ENCODE measurements around the gene RYR1.

RYR1 gene

DNA sequence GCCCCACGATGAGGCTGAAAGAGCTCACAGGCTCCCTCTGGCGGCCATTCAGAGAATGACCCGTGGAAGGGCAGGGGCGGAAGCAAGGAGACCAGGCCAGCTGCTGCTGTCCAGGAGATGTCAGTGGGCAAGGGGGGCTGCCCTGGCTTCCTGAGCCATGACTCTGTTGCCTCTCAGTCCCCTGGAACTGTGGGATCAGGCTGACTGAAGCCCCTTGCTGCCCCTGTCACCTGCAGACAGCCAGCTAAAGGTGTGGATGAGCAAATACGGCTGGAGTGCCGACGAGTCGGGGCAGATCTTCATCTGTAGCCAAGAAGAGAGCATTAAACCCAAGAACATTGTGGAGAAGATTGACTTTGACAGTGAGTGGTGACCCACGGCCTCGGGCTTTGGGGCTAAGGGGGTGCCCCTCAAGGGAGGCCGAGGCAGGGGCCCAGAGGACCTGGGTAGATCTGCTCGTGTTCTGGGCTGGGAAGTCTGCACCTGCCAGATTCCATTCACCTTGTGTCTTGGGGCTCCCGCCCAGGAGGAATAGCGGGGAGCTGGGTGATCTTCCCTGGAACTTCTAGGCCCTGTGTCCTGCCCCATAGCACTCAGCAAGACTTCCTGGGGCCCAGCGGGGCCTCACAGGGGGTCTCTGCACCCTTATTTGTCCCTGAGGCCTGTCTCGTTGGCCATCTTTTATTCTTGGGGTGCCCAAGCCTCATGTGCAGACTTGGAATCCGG lies 201.4 kb downstream of the RYR1 start:
- TF ChIP-seq, protein P1, sequence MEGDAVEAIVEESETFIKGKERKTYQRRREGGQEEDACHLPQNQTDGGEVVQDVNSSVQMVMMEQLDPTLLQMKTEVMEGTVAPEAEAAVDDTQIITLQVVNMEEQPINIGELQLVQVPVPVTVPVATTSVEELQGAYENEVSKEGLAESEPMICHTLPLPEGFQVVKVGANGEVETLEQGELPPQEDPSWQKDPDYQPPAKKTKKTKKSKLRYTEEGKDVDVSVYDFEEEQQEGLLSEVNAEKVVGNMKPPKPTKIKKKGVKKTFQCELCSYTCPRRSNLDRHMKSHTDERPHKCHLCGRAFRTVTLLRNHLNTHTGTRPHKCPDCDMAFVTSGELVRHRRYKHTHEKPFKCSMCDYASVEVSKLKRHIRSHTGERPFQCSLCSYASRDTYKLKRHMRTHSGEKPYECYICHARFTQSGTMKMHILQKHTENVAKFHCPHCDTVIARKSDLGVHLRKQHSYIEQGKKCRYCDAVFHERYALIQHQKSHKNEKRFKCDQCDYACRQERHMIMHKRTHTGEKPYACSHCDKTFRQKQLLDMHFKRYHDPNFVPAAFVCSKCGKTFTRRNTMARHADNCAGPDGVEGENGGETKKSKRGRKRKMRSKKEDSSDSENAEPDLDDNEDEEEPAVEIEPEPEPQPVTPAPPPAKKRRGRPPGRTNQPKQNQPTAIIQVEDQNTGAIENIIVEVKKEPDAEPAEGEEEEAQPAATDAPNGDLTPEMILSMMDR (IDR thresholded peaks at IDR 0.05; ENCODE audit: low read depth, low read length), result peak; percentile 65
- TF ChIP-seq MYC (IDR thresholded peaks at IDR 0.05; ENCODE audit: low read depth, low read length) (no peak), POLR2A (IDR thresholded peaks at IDR 0.05; ENCODE audit: extremely low read depth, insufficient read length) (no peak)
- TF ChIP-seq, protein P2, sequence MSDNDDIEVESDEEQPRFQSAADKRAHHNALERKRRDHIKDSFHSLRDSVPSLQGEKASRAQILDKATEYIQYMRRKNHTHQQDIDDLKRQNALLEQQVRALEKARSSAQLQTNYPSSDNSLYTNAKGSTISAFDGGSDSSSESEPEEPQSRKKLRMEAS (IDR thresholded peaks at IDR 0.05; ENCODE audit: low read depth, low read length), result no peak
- DNase-seq (ENCODE audit: low read depth), result peak; percentile 59
- no peak overlapping the region for H3K4me3 ChIP-seq (ENCODE audit: low read depth, low read length)

DNA sequence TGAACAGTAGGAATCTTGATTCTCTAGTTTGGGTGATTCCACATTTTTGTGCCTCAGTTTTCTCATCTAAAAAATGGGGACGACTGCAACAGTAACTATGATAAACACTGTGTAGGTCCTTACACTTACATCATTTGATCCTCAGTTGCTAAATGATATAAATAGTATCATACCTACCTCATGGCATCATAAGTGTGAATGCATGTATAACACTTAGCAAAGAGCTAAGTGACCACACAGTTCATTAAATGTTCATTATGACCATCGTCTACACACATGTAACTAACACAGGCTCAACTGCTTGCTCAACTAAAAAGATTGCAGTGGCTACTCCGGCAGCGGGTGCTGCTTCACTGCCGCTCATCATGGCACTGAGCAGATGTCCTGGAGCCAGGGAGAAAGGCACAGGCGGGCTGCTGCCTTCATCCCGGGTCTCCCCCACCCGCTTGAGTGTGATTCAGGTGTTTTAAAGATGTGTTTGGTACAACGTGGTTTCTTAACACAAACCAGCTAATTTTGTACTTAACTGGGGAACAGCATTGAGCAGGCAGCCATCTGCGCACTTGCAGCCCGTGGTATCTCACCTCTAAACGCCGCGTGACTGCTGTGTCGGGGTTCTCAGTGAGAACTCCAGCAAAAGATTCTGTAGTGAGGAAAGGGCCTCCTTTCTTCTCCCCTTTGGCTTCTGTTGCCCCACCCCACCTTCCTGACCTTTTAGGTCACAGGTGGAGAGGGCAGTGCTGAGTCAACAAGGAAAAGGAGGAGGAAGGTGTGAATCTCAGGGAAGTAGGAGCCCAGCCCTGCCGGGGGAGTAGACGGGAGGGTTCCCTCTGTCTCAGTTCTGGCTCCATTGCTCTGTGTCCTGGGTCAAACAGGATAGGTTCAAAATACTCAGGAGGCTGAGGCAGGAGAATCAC lies 202.2 kb downstream of the RYR1 start:
- DNase-seq (ENCODE audit: low read depth), result no peak
- no peak overlapping the region for H3K4me3 ChIP-seq (ENCODE audit: low read depth, low read length)
- TF ChIP-seq MYC (IDR thresholded peaks at IDR 0.05; ENCODE audit: low read depth, low read length), result no peak
- no peak for TF ChIP-seq POLR2A (IDR thresholded peaks at IDR 0.05; ENCODE audit: extremely low read depth, insufficient read length)
- TF ChIP-seq, protein P1 (IDR thresholded peaks at IDR 0.05; ENCODE audit: low read depth, low read length), result no peak
- TF ChIP-seq, protein P2 (IDR thresholded peaks at IDR 0.05; ENCODE audit: low read depth, low read length), result no peak
